Thyroid gland (tissue), 4 donors: Measurements from ENCODE around the gene BIK.

Experiments
- CTCF ChIP-seq, 6 experiments: fragments of 200-600 bp in 3 of 6; fragments of 450-650 bp in 3 of 6; sonication (generic) in 3 of 6; IDR thresholded peaks; one replicate each; pipeline ENCODE4 v1.5.1; 2016 to 2019; ENCODE audit warnings: antibody characterized with exemption in 6 of 6, mild to moderate bottlenecking in 2 of 6, inconsistent platforms in 1 of 6, moderate library complexity in 1 of 6
- POLR2A ChIP-seq, 2 donors: fragments of 450-650 bp; IDR thresholded peaks; one replicate each; pipeline ENCODE4 v1.6.1; 2017; ENCODE audit warnings: antibody characterized with exemption in 2 of 2, mild to moderate bottlenecking in 2 of 2, moderate library complexity in 1 of 2

GRCh38 chr22:43169310-43170130 is 59.0 kb downstream of the BIK start:
- TF ChIP-seq CTCF (IDR thresholded peaks at IDR 0.05) (no peak), POLR2A (IDR thresholded peaks at IDR 0.05) (no peak)
